Heart left ventricle (tissue), 16 donors: Measurements from ENCODE around the gene DNASE2B. TPM values are rescaled to one million over a fixed set of nuclear protein-coding genes. Genes with fewer than 3 reads are reported as not detected.

Source experiments
- ATAC-seq, 4 donors: fragments of 200-7000 bp; cut with Tn5 transposase; one replicate each; pipeline ENCODE4 v1.9.1; 2020 to 2022; ENCODE audit warnings: moderate library complexity in 4 of 4, mild to moderate bottlenecking in 3 of 4, moderate number of reproducible peaks in 1 of 4
- DNase-seq, 5 donors: peaks; one replicate each; pipeline ENCODE4 v3.0.0-alpha.2; 2020
- H3K27ac ChIP-seq, 12 donors: fragments of 200-600 bp; sonication (generic) in 4 of 12; one replicate each; pipeline versions ENCODE4 v1.5.0 to v1.8.0; 2016 to 2022; ENCODE audit warnings: mild to moderate bottlenecking in 2 of 12
- H3K27me3 ChIP-seq, 9 donors: fragments of 200-600 bp; sonication (generic) in 2 of 9; one replicate each; pipeline versions ENCODE4 v1.5.1 to v1.8.0; 2016 to 2022; ENCODE audit warnings: mild to moderate bottlenecking in 3 of 9
- H3K36me3 ChIP-seq, 9 donors: fragments of 200-600 bp; sonication (generic) in 2 of 9; one replicate each; pipeline versions ENCODE4 v1.5.0 to v1.8.0; 2018 to 2022; ENCODE audit warnings: mild to moderate bottlenecking in 2 of 9
- H3K4me1 ChIP-seq, 12 donors: fragments of 200-600 bp; sonication (generic) in 4 of 12; one replicate each; pipeline versions ENCODE4 v1.5.0 to v1.8.0; 2016 to 2022; ENCODE audit warnings: mild to moderate bottlenecking in 3 of 12
- H3K4me3 ChIP-seq, 12 donors: fragments of 200-600 bp; sonication (generic) in 4 of 12; one replicate each; pipeline versions ENCODE4 v1.5.0 to v1.8.0; 2017 to 2022; ENCODE audit warnings: mild to moderate bottlenecking in 9 of 12, moderate library complexity in 4 of 12
- H3K9me3 ChIP-seq, 12 donors: fragments of 200-600 bp; sonication (generic) in 4 of 12; one replicate each; pipeline versions ENCODE4 v1.5.0 to v1.8.0; 2016 to 2022; ENCODE audit warnings: mild to moderate bottlenecking in 1 of 12
- POLR2A ChIP-seq, 2 donors: fragments of 450-650 bp; IDR thresholded peaks; one replicate each; pipeline ENCODE4 v1.6.1; 2017; ENCODE audit warnings: antibody characterized with exemption in 2 of 2, mild to moderate bottlenecking in 2 of 2, moderate library complexity in 2 of 2
- WGBS, 4 donors: extraction: QIAGEN DNeasy Blood & Tissue Kit in 2 of 4; methylation state at CpG; one replicate each; pipeline versions ENCODE4 v1.1.5 to v1.1.7; 2013 to 2018; 5-methylcytosine and 5-hydroxymethylcytosine counted together
- intact Hi-C, 10 donors: fragments of 100-400 bp; cut with DNase I; formaldehyde crosslinking; loops; one replicate each; pipeline versions ENCODE4 v1.11.1 to v1.14.2; 2022
- polyA plus RNA-seq, 2 donors: library from polyadenylated mRNA; stranded (reverse); fragments of 200-250 nt; gene quantifications; one replicate each; pipeline ENCODE4 v1.2.3, GENCODE V29; 2013
- total RNA-seq, 9 donors: library from RNA; depleted of rRNA in 2 of 9; stranded (reverse); fragments of >200 nt in 2 of 9; fragmentation: NEBNext Ultra II Directional in 3 of 9; extraction: Animal tissue kit (Norgen Biotek cat#: 25700) in 3 of 9; gene quantifications; one replicate each; pipeline versions ENCODE4 v1.1.0 to v1.2.4, GENCODE V29; 2016 to 2023
- TF ChIP-seq, protein P1 (sequence below), 12 donors: fragments of 200-600 bp; sonication (generic) in 4 of 12; IDR thresholded peaks; one replicate each; pipeline versions ENCODE4 v1.5.0 to v1.8.0; 2018 to 2022; ENCODE audit warnings: antibody characterized with exemption in 12 of 12, mild to moderate bottlenecking in 5 of 12
- donor health status: ischemic (EF 13 %, LVEDD 7.1; RV severe dilation, severe dysfunction).
- donor health status: healthy with polysubstance abuse.
- donor health status: DM: no; HTN: yes; CAD: no.
- donor health status: DM: no; HTN: no; CAD: no.
- donor health status: ischemic (EF 25% LVEDD 6.9; RV normal size, moderate dysfunction).
- donor health status: ischemic (EF 25% LVEDD 5.7; RV mildly dilated, moderate dysfunction).
- donor health status: healthy.
- donor health status: DM: yes; HTN: yes; CAD: no.
- donor health status: ischemic (EF 35%, LVEDD 5.7; RV mildly dilated, moderate dysfunction).
- donor health status: nonischemic (EF 11% LVEDD 7.7; RV severe dilation, severe dysfunction).
- donor health status: DM: yes; HTN: yes; CAD: no.
- donor health status: PGD.
- donor health status: ischemic (EF 29% LVEDD 5.4; RV normal size, mild dysfunction).
- donor health status: nonischemic (EF 23%, LVEDD 6.1; RV moderate dilation, normal function).

The DNASE2B gene
- total and polyA plus RNA-seq, 11 donors: 0.06 to 0.53 TPM; not detected in 9

DNA sequence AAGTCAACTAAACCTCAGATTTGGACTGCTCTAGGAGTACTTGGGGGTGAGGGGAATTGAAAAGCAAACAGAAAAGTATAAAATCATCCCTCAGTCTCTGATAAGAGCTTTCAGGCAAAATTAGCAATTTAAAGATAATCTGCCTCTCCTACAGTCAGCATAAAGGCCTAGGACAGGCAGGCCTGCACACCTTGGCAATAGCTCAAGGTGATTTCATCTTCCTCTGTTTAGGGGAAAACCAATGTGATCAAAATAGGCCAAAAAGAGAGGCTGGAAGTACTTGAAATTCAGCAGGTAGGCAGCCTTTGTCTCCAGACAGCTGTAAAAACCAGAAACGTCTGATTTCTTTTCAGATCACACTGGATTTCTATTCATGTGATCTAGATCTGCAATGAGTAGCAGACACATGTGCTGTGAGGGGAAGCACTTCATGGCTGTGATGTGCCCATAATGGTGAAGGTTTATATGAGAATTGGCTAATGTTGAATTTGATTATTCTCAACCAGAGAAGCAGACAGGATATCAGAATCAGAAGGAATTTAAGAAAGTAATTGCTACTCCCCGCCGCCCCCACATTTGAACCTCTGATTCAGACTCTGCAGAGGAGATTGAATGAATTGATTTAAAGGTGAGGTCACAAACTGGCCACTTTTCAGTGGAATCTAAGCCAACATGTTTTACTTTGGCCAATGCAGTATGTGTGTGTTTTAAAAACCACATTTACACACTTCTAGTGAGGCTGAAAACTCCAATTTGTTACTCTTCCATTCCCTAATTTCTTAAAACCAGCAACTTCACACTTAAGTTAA is 45.8 kb upstream of the DNASE2B start:
- H3K9me3 ChIP-seq: no peaks in the 10 kb centered on the region
- H3K27ac ChIP-seq: no peak overlapping the region
- DNase-seq (no peak), ATAC-seq (no peak)
- no peak overlapping the region for H3K4me3 ChIP-seq
- no peaks in the 10 kb centered on the region for H3K4me1 ChIP-seq
- no peak for TF ChIP-seq POLR2A (IDR thresholded peaks at IDR 0.05)
- TF ChIP-seq, protein P1, sequence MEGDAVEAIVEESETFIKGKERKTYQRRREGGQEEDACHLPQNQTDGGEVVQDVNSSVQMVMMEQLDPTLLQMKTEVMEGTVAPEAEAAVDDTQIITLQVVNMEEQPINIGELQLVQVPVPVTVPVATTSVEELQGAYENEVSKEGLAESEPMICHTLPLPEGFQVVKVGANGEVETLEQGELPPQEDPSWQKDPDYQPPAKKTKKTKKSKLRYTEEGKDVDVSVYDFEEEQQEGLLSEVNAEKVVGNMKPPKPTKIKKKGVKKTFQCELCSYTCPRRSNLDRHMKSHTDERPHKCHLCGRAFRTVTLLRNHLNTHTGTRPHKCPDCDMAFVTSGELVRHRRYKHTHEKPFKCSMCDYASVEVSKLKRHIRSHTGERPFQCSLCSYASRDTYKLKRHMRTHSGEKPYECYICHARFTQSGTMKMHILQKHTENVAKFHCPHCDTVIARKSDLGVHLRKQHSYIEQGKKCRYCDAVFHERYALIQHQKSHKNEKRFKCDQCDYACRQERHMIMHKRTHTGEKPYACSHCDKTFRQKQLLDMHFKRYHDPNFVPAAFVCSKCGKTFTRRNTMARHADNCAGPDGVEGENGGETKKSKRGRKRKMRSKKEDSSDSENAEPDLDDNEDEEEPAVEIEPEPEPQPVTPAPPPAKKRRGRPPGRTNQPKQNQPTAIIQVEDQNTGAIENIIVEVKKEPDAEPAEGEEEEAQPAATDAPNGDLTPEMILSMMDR (IDR thresholded peaks at IDR 0.05): no peak
- WGBS, 4 donors: 72 to 88% (median 79%) methylated on average over 3 of the region's 3 CpGs
- H3K27me3 ChIP-seq: no peaks in the 10 kb centered on the region
- H3K36me3 ChIP-seq: no peaks in the 10 kb centered on the region
- intact Hi-C loops: no loop called here

DNA sequence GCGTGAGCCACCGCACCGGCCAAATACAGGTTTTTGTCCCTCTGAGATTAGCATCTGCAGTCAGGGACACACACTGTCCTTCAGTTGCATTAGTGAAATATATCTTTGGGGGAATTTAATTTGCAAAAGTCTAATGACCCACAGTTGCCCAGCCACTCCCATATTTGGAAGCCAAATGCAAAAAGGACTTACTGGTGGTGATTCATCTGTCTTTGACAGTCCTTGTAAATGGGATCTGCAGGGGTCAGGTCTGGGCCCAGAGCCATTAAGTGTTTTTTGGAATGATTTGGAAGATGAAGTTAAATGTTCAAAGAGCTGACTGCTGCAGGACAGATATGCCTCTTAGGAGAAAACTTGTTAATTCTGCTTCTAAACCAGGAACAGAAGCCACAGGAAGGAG is 44.6 kb upstream of the DNASE2B start:
- Histone ChIP-seq H3K27me3 (no peaks in the 10 kb centered on the region), H3K4me1 (no peaks in the 10 kb centered on the region), H3K9me3 (no peaks in the 10 kb centered on the region), H3K36me3 (no peaks in the 10 kb centered on the region), H3K27ac (no peak overlapping the region), H3K4me3 (no peak overlapping the region)
- intact Hi-C loops: no loop called here
- ATAC-seq (no peak), DNase-seq (no peak)
- WGBS, 4 donors: 96 to 97% (median 96%) methylated on average over 3 of the region's 3 CpGs
- no peak for TF ChIP-seq POLR2A (IDR thresholded peaks at IDR 0.05)
- TF ChIP-seq, protein P1 (IDR thresholded peaks at IDR 0.05): no peak

DNA sequence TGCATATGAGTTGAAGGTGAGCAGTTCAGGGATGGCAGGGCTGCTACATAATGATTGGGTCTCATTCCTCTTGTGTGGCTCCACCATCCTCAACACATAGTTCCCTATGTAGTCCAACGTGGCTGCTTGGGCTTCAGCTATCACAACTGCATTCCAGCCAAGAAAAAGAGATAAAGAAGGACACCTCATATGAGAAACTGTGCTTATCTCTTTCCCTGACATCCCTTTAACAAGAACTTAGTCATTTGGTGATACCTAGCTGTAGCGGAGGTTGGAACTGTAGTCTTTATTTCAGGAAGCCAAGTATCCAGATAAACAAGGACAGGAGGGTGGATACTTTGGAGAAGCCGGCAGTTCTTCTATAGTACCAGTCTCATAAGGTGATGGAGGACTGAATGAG is 42.7 kb upstream of the DNASE2B start:
- H3K36me3 ChIP-seq: no peaks in the 10 kb centered on the region
- TF ChIP-seq POLR2A (IDR thresholded peaks at IDR 0.05): no peak
- TF ChIP-seq, protein P1 (IDR thresholded peaks at IDR 0.05): no peak
- H3K27me3 ChIP-seq: no peaks in the 10 kb centered on the region
- no peaks in the 10 kb centered on the region for H3K9me3 ChIP-seq
- ATAC-seq (no peak), DNase-seq (no peak)
- intact Hi-C loops: no loop called here
- H3K4me3 ChIP-seq: no peak overlapping the region
- 51 to 70% (median 64%) methylated on average over 3 of the region's 3 CpGs for WGBS, 4 donors
- no peak overlapping the region for H3K27ac ChIP-seq
- H3K4me1 ChIP-seq: no peaks in the 10 kb centered on the region

DNA sequence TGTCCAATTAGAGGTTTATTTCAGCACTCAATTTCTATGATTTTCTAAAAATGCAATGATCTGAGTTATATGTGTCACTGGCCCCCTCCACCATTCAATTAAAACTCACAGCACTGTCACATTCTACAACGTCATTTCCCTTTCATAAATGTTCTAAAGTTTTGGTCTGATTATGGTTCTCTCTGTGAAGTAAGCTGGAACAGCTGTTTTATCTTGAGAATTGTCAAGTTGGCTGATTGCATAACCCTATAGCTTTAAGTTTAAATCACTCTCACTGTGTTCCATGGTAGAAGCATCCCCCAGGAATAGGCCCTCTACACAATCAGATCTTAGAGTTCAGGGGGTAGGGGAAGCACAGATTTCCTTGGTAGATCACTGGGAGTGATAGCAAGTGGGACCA is 41.4 kb upstream of the DNASE2B start:
- Histone ChIP-seq H3K27me3 (no peaks in the 10 kb centered on the region), H3K9me3 (no peaks in the 10 kb centered on the region), H3K4me1 (no peaks in the 10 kb centered on the region), H3K36me3 (no peaks in the 10 kb centered on the region), H3K4me3 (no peak overlapping the region), H3K27ac (no peak overlapping the region)
- ATAC-seq (no peak), DNase-seq (no peak)
- TF ChIP-seq, protein P1 (IDR thresholded peaks at IDR 0.05): no peak
- no peak for TF ChIP-seq POLR2A (IDR thresholded peaks at IDR 0.05)
- intact Hi-C loops: no loop called here
- 57 to 75% (median 65%) methylated on average over 1 of the region's 1 CpG for WGBS, 4 donors
